HG02678 (cell line): ENCODE data around the gene AIG1.
"Not testable (repeated sequence)": the region's sequence is repeated elsewhere in the genome, so short reads cannot be mapped to it uniquely, and the experiment has no call there.

ENCODE experiments used
- ATAC-seq: cut with Tn5 transposase; IDR thresholded peaks from one replicate; pipeline ENCODE4 v1.9.1; 2021; ENCODE audit warnings: mild to moderate bottlenecking, moderate library complexity; ENCODE audit not compliant: unreplicated experiment

Gene AIG1

GRCh38 chr6:143060806-143061596 lies at the start of gene AIG1:
TSS of gene AIG1 (plus strand) at chr6:143060889. CDS start at chr6:143060926, 37 bp downstream.
- ATAC-seq = peak; percentile 76

GRCh38 chr6:143014764-143015163 lies 45.9 kb upstream of the AIG1 start:
- ATAC-seq = no peak

GRCh38 chr6:143015300-143015706 lies 45.4 kb upstream of the AIG1 start:
- ATAC-seq = no peak

GRCh38 chr6:143018955-143019354 lies 41.7 kb upstream of the AIG1 start:
- ATAC-seq = no peak

- not testable (repeated sequence) for ATAC-seq
These were observed 39.8 kb upstream of the AIG1 start for GRCh38 chr6:143020862-143021261.

GRCh38 chr6:143021543-143021942 lies 39.1 kb upstream of the AIG1 start:
- no peak for ATAC-seq

GRCh38 chr6:143022587-143022986 lies 38.1 kb upstream of the AIG1 start:
- ATAC-seq = no peak

GRCh38 chr6:143023695-143024094 lies 37.0 kb upstream of the AIG1 start:
- ATAC-seq = no peak

- ATAC-seq = no peak
These were observed 35.7 kb upstream of the AIG1 start for GRCh38 chr6:143024977-143025376.

- ATAC-seq = no peak
These were observed 33.8 kb upstream of the AIG1 start for GRCh38 chr6:143026696-143027449.

- no peak for ATAC-seq
These were observed 25.9 kb upstream of the AIG1 start for GRCh38 chr6:143034689-143035334.

GRCh38 chr6:143037470-143037869 lies 23.2 kb upstream of the AIG1 start:
- no peak for ATAC-seq

- ATAC-seq = no peak
These were observed 21.9 kb upstream of the AIG1 start for GRCh38 chr6:143038833-143039232.

- ATAC-seq = no peak
These were observed 21.1 kb upstream of the AIG1 start for GRCh38 chr6:143039548-143039947.

- no peak for ATAC-seq
These were observed 20.7 kb upstream of the AIG1 start for GRCh38 chr6:143040018-143040417.

- ATAC-seq = not testable (repeated sequence)
These were observed 16.3 kb upstream of the AIG1 start for GRCh38 chr6:143044345-143044744.

GRCh38 chr6:143049611-143050010 lies 11.1 kb upstream of the AIG1 start:
- ATAC-seq = no peak

GRCh38 chr6:143050509-143050908 lies 10.2 kb upstream of the AIG1 start:
- no peak for ATAC-seq

- ATAC-seq = no peak
These were observed 8.4 kb upstream of the AIG1 start for GRCh38 chr6:143052282-143052681.

GRCh38 chr6:143053856-143054255 lies 6.8 kb upstream of the AIG1 start:
- ATAC-seq = no peak

- ATAC-seq = no peak
These were observed 6.4 kb upstream of the AIG1 start for GRCh38 chr6:143054329-143054728.

GRCh38 chr6:143055213-143055612 lies 5.5 kb upstream of the AIG1 start:
- ATAC-seq = no peak
